HG03025 (cell line): ENCODE data around the gene NPEPPS.
A peak's percentile ranks its signal among the peaks of the same experiment; 100 is the strongest.

ENCODE experiments used
- ATAC-seq: cut with Tn5 transposase; IDR thresholded peaks from one replicate; pipeline ENCODE4 v1.9.1; 2021; ENCODE audit warnings: mild to moderate bottlenecking, moderate library complexity; ENCODE audit not compliant: unreplicated experiment, low FRiP score

NPEPPS gene

GRCh38 chr17:47622180-47622549 is 91.3 kb downstream of the NPEPPS start:
- no peak for ATAC-seq

GRCh38 chr17:47624727-47625068 is 93.8 kb downstream of the NPEPPS start:
- ATAC-seq, result no peak

GRCh38 chr17:47628014-47628566 is 97.2 kb downstream of the NPEPPS start:
- no peak for ATAC-seq

GRCh38 chr17:47629826-47630225 is 98.9 kb downstream of the NPEPPS start:
- ATAC-seq, result no peak

- ATAC-seq, result no peak
These were observed 99.7 kb downstream of the NPEPPS start for GRCh38 chr17:47630614-47631013.

GRCh38 chr17:47632991-47633390 is 102.1 kb downstream of the NPEPPS start:
- no peak for ATAC-seq

GRCh38 chr17:47633996-47634395 is 103.1 kb downstream of the NPEPPS start:
- ATAC-seq, result no peak

GRCh38 chr17:47634870-47635269 is 104.0 kb downstream of the NPEPPS start:
- ATAC-seq, result no peak

GRCh38 chr17:47635734-47636133 is 104.8 kb downstream of the NPEPPS start:
- no peak for ATAC-seq

- ATAC-seq, result no peak
These were observed 105.5 kb downstream of the NPEPPS start for GRCh38 chr17:47636273-47637030.

GRCh38 chr17:47638903-47639302 is 108.0 kb downstream of the NPEPPS start:
- no peak for ATAC-seq

- ATAC-seq, result no peak
These were observed 109.2 kb downstream of the NPEPPS start for GRCh38 chr17:47640076-47640475.

GRCh38 chr17:47641202-47641601 is 110.3 kb downstream of the NPEPPS start:
- no peak for ATAC-seq

- ATAC-seq, result no peak
These were observed 112.2 kb downstream of the NPEPPS start for GRCh38 chr17:47643116-47643515.

GRCh38 chr17:47644324-47644723 is 113.4 kb downstream of the NPEPPS start:
- ATAC-seq, result no peak

- ATAC-seq, result peak; percentile 78
These were observed 118.5 kb downstream of the NPEPPS start, which contains the start of gene KPNB1 for GRCh38 chr17:47649153-47649971. Gene KPNB1, plus strand, starts transcription at chr17:47649919. Its CDS starts 326 bp downstream, at chr17:47650245.

- peak; percentile 1 for ATAC-seq
These were observed 119.1 kb downstream of the NPEPPS start for GRCh38 chr17:47649972-47650524.

- peak; percentile 55 for ATAC-seq
These were observed 119.9 kb downstream of the NPEPPS start for GRCh38 chr17:47650525-47651522.

- ATAC-seq, result no peak
These were observed 120.8 kb downstream of the NPEPPS start for GRCh38 chr17:47651704-47652103.

- no peak for ATAC-seq
These were observed 121.7 kb downstream of the NPEPPS start for GRCh38 chr17:47652570-47652969.
